SH-SY5Y (cell line): Measurements from ENCODE around the gene ERGIC2.

Source experiments
- GATA2 ChIP-seq: IDR thresholded peaks from 2 replicates; pipeline ENCODE4 v1.6.1; 2011; ENCODE audit warnings: mild to moderate bottlenecking, low read depth, low read length
- GATA3 ChIP-seq: IDR thresholded peaks from 2 replicates; pipeline ENCODE4 v1.6.1; 2011; ENCODE audit warnings: low read depth, mild to moderate bottlenecking, low read length, moderate library complexity

GRCh38 chr12:29365091-29365490, 15.9 kb downstream of the ERGIC2 start:
- no peak for TF ChIP-seq GATA2
- no peak for TF ChIP-seq GATA3
